Suprapubic skin (tissue), 4 donors: ENCODE data around the gene CHDH.

Source experiments
- POLR2A ChIP-seq, 2 donors: fragments of 450-650 bp; IDR thresholded peaks; one replicate each; pipeline ENCODE4 v1.6.1; 2017; ENCODE audit warnings: antibody characterized with exemption in 2 of 2, mild to moderate bottlenecking in 2 of 2, moderate library complexity in 2 of 2
- POLR2AphosphoS5 ChIP-seq, 3 donors: sonication (generic); formaldehyde crosslinking; IDR thresholded peaks; one replicate each; pipeline ENCODE4 v1.6.1; 2017; ENCODE audit warnings: antibody characterized with exemption in 3 of 3
- TF ChIP-seq, protein P1 (sequence below), 2 donors: fragments of 200-600 bp in 1 of 2; fragments of 450-650 bp in 1 of 2; sonication (generic) in 1 of 2; IDR thresholded peaks; one replicate each; pipeline ENCODE4 v1.5.1; 2016 to 2019; ENCODE audit warnings: antibody characterized with exemption in 2 of 2, mild to moderate bottlenecking in 1 of 2, moderate library complexity in 1 of 2

DNA sequence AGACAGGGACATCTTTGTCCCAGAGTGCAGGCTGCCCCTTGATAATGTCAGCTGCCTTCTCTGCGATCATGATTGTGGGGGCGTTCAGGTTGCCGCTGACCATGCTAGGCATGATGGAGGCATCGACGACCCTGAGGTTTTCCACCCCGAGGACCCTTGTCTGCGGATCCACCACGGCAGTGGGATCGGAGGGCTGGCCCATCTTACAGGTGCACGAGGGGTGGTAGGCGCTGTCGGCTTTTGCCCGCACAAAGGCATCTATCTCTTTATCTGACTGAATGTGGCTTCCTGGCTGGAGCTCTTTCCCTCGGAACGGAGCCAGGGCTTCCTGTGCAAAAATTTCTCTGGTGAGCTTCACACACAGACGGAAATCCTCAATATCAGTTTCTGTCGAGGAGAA lies 28.4 kb downstream of the CHDH start:
- TF ChIP-seq, protein P1, sequence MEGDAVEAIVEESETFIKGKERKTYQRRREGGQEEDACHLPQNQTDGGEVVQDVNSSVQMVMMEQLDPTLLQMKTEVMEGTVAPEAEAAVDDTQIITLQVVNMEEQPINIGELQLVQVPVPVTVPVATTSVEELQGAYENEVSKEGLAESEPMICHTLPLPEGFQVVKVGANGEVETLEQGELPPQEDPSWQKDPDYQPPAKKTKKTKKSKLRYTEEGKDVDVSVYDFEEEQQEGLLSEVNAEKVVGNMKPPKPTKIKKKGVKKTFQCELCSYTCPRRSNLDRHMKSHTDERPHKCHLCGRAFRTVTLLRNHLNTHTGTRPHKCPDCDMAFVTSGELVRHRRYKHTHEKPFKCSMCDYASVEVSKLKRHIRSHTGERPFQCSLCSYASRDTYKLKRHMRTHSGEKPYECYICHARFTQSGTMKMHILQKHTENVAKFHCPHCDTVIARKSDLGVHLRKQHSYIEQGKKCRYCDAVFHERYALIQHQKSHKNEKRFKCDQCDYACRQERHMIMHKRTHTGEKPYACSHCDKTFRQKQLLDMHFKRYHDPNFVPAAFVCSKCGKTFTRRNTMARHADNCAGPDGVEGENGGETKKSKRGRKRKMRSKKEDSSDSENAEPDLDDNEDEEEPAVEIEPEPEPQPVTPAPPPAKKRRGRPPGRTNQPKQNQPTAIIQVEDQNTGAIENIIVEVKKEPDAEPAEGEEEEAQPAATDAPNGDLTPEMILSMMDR (IDR thresholded peaks at IDR 0.05) = no peak
- no peak for TF ChIP-seq POLR2A (IDR thresholded peaks at IDR 0.05)
- no peak for TF ChIP-seq POLR2AphosphoS5 (IDR thresholded peaks at IDR 0.05)
